DMS 273 treated with DMSO at 0.1 percent for 48 hours (cell line): ENCODE measurements around the gene SYNC.
"Not testable (repeated sequence)": the region's sequence is repeated elsewhere in the genome, so short reads cannot be mapped to it uniquely, and the experiment has no call there.

Experiments used
- DNase-seq: peaks from one replicate; lab custom pipeline; 2025; lab: John Stamatoyannopoulos, UW

SYNC gene

GRCh38 chr1:32724678-32725614 lies 22.4 kb upstream of the SYNC start:
- peak; percentile 88 for DNase-seq

- DNase-seq: no peak
Observed at GRCh38 chr1:32719681-32720275, 17.2 kb upstream of the SYNC start.

GRCh38 chr1:32718527-32718926 lies 16.0 kb upstream of the SYNC start:
- DNase-seq: no peak

GRCh38 chr1:32718036-32718435 lies 15.5 kb upstream of the SYNC start:
- DNase-seq: no peak

GRCh38 chr1:32717503-32717902 lies 14.9 kb upstream of the SYNC start:
- DNase-seq: no peak

GRCh38 chr1:32716312-32717148 lies 14.0 kb upstream of the SYNC start:
- no peak for DNase-seq

GRCh38 chr1:32715901-32716311 lies 13.3 kb upstream of the SYNC start:
- DNase-seq: no peak

- DNase-seq: no peak
Observed at GRCh38 chr1:32714277-32714676, 11.7 kb upstream of the SYNC start.

GRCh38 chr1:32713081-32713480 lies 10.5 kb upstream of the SYNC start:
- no peak for DNase-seq

GRCh38 chr1:32711221-32711620 lies 8.7 kb upstream of the SYNC start:
- not testable (repeated sequence) for DNase-seq

GRCh38 chr1:32709476-32709875 lies 6.9 kb upstream of the SYNC start:
- DNase-seq: no peak

- DNase-seq: no peak
Observed at GRCh38 chr1:32709075-32709474, 6.5 kb upstream of the SYNC start.

GRCh38 chr1:32706491-32706890 lies 3.9 kb upstream of the SYNC start:
- DNase-seq: no peak

GRCh38 chr1:32705516-32705915 lies 2.9 kb upstream of the SYNC start:
- DNase-seq: no peak

GRCh38 chr1:32703479-32704291 lies 1.1 kb upstream of the SYNC start:
- DNase-seq: no peak

- DNase-seq: peak; percentile 64
Observed at GRCh38 chr1:32701951-32702598, 495 bp downstream of the SYNC start.

- no peak for DNase-seq
Observed at GRCh38 chr1:32701421-32701911, 1.1 kb downstream of the SYNC start.

- not testable (repeated sequence) for DNase-seq
Observed at GRCh38 chr1:32696996-32697395, 5.6 kb downstream of the SYNC start.

- DNase-seq: no peak
Observed at GRCh38 chr1:32696041-32696440, 6.5 kb downstream of the SYNC start.

GRCh38 chr1:32695098-32695904 lies 7.3 kb downstream of the SYNC start:
- no peak for DNase-seq
